Measurements from ENCODE around the gene WWTR1. TPM values are rescaled to one million over a fixed set of nuclear protein-coding genes. Genes with fewer than 3 reads are reported as not detected.

WWTR1 gene
- total and polyA plus RNA-seq, 2 experiments from 2014 or later = 25.1 to 26.2 TPM

DNA sequence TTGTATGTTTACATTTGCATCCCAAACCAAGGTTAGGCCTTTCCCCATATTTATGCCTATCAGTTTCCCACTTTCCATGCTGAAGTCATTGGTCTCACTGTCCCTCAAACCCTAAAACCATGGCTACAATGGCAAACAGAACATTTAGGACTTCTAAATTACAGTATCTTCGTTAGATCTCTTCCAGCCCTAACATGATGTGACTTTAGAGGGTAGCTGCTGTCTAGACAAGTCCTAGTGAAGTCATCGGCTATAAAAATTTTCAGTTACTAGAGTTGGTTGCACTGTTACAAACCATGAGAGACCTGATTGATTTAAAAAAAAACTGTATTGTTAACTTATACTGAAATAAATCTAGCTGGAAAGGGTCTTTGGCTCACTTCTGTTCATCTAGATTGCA, 128.7 kb downstream of the WWTR1 start:
- ATAC-seq = no peak
- TF ChIP-seq, protein P1, sequence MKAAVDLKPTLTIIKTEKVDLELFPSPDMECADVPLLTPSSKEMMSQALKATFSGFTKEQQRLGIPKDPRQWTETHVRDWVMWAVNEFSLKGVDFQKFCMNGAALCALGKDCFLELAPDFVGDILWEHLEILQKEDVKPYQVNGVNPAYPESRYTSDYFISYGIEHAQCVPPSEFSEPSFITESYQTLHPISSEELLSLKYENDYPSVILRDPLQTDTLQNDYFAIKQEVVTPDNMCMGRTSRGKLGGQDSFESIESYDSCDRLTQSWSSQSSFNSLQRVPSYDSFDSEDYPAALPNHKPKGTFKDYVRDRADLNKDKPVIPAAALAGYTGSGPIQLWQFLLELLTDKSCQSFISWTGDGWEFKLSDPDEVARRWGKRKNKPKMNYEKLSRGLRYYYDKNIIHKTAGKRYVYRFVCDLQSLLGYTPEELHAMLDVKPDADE (IDR thresholded peaks at IDR 0.05) = no peak
- TF ChIP-seq ZNF331 (CRISPR knock-in tag; IDR thresholded peaks at IDR 0.05; ENCODE audit: low read depth) = no peak
- no peaks in the 10 kb centered on the region for H3F3A ChIP-seq (replicated peaks; ENCODE audit: low read depth)
- Mint-ChIP-seq H3K4me3 (no peak overlapping the region), H3K9me3 (no peaks in the 10 kb centered on the region), H3K27ac (no peak overlapping the region), H3K4me1 (peaks cover 14% of the 10 kb centered on the region; the same call in 2 of the 3 replicates), H3K27me3 (ENCODE audit: insufficient read depth, low read depth, poor library complexity) (peaks cover 3% of the 10 kb centered on the region), H3K36me3 (ENCODE audit: low read depth) (peaks cover 8% of the 10 kb centered on the region; the same call in 1 of the 3 replicates)
- no peak for DNase-seq (ENCODE audit: low spot score)
- peaks cover 22% of the 10 kb centered on the region for H3K79me2 ChIP-seq (replicated peaks; ENCODE audit: insufficient read depth)
- no peaks in the 10 kb centered on the region for H3K27me3 ChIP-seq (ENCODE audit: insufficient read depth)
- peaks cover 6% of the 10 kb centered on the region; the same call in 1 of the 2 replicates for H3K36me3 ChIP-seq (ENCODE audit: insufficient read depth)
- no peak overlapping the region for H3K4me2 ChIP-seq
- H2AFZ ChIP-seq = no peak overlapping the region
- no peaks in the 10 kb centered on the region for H4K20me1 ChIP-seq (replicated peaks; ENCODE audit: insufficient read depth)
- H3K9me2 ChIP-seq (ENCODE audit: insufficient read depth) = no peaks in the 10 kb centered on the region
- no peak overlapping the region for H3K4me3 ChIP-seq
- peak overlapping the region; percentile 53; the same call in 1 of the 2 replicates for H3K27ac ChIP-seq (ENCODE audit: low read depth)
- H3K4me1 ChIP-seq (ENCODE audit: insufficient read depth) = peaks cover 19% of the 10 kb centered on the region; the same call in 1 of the 2 replicates

DNA sequence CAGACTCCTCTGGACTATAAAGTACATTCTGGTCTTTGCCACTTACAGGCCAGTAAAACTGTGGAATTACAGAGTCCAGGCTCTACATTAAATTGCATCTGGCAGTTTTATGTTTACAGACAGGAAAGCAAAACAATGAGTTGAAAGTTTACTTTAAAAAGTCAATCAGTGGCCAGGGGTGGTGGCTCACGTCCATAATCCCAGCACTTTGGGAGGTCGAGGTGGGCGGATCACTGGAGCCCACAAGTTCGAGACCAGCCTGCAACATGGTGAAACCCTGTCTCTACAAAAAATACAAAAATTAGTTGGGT, 129.5 kb downstream of the WWTR1 start:
- Mint-ChIP-seq H3K27me3 (ENCODE audit: insufficient read depth, low read depth, poor library complexity) (peaks cover 3% of the 10 kb centered on the region), H3K36me3 (ENCODE audit: low read depth) (peaks cover 16% of the 10 kb centered on the region; the same call in 1 of the 3 replicates), H3K27ac (peak overlapping the region; percentile 11; the same call in 1 of the 2 replicates), H3K4me1 (peaks cover 14% of the 10 kb centered on the region; the same call in 2 of the 3 replicates), H3K9me3 (no peaks in the 10 kb centered on the region), H3K4me3 (no peak overlapping the region)
- Histone ChIP-seq H3F3A (replicated peaks; ENCODE audit: low read depth) (no peaks in the 10 kb centered on the region), H3K36me3 (ENCODE audit: insufficient read depth) (peaks cover 6% of the 10 kb centered on the region; the same call in 1 of the 2 replicates), H3K4me2 (no peak overlapping the region), H3K4me3 (no peak overlapping the region), H4K20me1 (replicated peaks; ENCODE audit: insufficient read depth) (no peaks in the 10 kb centered on the region), H3K9me2 (ENCODE audit: insufficient read depth) (no peaks in the 10 kb centered on the region), H3K79me2 (replicated peaks; ENCODE audit: insufficient read depth) (peaks cover 22% of the 10 kb centered on the region), H2AFZ (no peak overlapping the region), H3K4me1 (ENCODE audit: insufficient read depth) (peaks cover 19% of the 10 kb centered on the region; the same call in 1 of the 2 replicates), H3K27me3 (ENCODE audit: insufficient read depth) (no peaks in the 10 kb centered on the region), H3K27ac (ENCODE audit: low read depth) (0 out of 2 replicates have a peak overlapping the region, but pooled peaks have one; percentile 11)
- ATAC-seq = no peak
- no peak for DNase-seq (ENCODE audit: low spot score)
- no peak for TF ChIP-seq NANOG (IDR thresholded peaks at IDR 0.05; ENCODE audit: borderline replicate concordance)
- TF ChIP-seq, protein P2, sequence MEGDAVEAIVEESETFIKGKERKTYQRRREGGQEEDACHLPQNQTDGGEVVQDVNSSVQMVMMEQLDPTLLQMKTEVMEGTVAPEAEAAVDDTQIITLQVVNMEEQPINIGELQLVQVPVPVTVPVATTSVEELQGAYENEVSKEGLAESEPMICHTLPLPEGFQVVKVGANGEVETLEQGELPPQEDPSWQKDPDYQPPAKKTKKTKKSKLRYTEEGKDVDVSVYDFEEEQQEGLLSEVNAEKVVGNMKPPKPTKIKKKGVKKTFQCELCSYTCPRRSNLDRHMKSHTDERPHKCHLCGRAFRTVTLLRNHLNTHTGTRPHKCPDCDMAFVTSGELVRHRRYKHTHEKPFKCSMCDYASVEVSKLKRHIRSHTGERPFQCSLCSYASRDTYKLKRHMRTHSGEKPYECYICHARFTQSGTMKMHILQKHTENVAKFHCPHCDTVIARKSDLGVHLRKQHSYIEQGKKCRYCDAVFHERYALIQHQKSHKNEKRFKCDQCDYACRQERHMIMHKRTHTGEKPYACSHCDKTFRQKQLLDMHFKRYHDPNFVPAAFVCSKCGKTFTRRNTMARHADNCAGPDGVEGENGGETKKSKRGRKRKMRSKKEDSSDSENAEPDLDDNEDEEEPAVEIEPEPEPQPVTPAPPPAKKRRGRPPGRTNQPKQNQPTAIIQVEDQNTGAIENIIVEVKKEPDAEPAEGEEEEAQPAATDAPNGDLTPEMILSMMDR (conservative IDR thresholded peaks at IDR 0.05; ENCODE audit: low read depth in 2 of 2) = no peak
- no peak for TF ChIP-seq STAT1 (IDR thresholded peaks at IDR 0.05; ENCODE audit: unreplicated experiment)
- TF ChIP-seq CREB1 (CRISPR knock-in tag; IDR thresholded peaks at IDR 0.05; ENCODE audit: low read depth) = no peak
- TF ChIP-seq, protein P3, sequence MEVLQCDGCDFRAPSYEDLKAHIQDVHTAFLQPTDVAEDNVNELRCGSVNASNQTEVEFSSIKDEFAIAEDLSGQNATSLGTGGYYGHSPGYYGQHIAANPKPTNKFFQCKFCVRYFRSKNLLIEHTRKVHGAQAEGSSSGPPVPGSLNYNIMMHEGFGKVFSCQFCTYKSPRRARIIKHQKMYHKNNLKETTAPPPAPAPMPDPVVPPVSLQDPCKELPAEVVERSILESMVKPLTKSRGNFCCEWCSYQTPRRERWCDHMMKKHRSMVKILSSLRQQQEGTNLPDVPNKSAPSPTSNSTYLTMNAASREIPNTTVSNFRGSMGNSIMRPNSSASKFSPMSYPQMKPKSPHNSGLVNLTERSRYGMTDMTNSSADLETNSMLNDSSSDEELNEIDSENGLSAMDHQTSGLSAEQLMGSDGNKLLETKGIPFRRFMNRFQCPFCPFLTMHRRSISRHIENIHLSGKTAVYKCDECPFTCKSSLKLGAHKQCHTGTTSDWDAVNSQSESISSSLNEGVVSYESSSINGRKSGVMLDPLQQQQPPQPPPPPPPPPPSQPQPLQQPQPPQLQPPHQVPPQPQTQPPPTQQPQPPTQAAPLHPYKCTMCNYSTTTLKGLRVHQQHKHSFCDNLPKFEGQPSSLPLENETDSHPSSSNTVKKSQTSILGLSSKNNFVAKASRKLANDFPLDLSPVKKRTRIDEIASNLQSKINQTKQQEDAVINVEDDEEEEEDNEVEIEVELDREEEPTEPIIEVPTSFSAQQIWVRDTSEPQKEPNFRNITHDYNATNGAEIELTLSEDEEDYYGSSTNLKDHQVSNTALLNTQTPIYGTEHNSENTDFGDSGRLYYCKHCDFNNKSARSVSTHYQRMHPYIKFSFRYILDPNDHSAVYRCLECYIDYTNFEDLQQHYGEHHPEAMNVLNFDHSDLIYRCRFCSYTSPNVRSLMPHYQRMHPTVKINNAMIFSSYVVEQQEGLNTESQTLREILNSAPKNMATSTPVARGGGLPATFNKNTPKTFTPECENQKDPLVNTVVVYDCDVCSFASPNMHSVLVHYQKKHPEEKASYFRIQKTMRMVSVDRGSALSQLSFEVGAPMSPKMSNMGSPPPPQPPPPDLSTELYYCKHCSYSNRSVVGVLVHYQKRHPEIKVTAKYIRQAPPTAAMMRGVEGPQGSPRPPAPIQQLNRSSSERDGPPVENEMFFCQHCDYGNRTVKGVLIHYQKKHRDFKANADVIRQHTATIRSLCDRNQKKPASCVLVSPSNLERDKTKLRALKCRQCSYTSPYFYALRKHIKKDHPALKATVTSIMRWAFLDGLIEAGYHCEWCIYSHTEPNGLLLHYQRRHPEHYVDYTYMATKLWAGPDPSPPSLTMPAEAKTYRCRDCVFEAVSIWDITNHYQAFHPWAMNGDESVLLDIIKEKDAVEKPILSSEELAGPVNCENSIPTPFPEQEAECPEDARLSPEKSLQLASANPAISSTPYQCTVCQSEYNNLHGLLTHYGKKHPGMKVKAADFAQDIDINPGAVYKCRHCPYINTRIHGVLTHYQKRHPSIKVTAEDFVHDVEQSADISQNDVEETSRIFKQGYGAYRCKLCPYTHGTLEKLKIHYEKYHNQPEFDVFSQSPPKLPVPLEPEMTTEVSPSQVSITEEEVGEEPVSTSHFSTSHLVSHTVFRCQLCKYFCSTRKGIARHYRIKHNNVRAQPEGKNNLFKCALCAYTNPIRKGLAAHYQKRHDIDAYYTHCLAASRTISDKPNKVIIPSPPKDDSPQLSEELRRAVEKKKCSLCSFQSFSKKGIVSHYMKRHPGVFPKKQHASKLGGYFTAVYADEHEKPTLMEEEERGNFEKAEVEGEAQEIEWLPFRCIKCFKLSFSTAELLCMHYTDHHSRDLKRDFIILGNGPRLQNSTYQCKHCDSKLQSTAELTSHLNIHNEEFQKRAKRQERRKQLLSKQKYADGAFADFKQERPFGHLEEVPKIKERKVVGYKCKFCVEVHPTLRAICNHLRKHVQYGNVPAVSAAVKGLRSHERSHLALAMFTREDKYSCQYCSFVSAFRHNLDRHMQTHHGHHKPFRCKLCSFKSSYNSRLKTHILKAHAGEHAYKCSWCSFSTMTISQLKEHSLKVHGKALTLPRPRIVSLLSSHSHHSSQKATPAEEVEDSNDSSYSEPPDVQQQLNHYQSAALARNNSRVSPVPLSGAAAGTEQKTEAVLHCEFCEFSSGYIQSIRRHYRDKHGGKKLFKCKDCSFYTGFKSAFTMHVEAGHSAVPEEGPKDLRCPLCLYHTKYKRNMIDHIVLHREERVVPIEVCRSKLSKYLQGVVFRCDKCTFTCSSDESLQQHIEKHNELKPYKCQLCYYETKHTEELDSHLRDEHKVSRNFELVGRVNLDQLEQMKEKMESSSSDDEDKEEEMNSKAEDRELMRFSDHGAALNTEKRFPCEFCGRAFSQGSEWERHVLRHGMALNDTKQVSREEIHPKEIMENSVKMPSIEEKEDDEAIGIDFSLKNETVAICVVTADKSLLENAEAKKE (CRISPR knock-in tag; IDR thresholded peaks at IDR 0.05) = no peak
- TF ChIP-seq POLR2AphosphoS5 (IDR thresholded peaks at IDR 0.05; ENCODE audit: low read depth) = no peak
- TF ChIP-seq EZH2phosphoT487 (IDR thresholded peaks at IDR 0.05; ENCODE audit: unreplicated experiment) = no peak
- TF ChIP-seq, protein P1 (IDR thresholded peaks at IDR 0.05) = no peak
- no peak for TF ChIP-seq ZNF114 (CRISPR knock-in tag; IDR thresholded peaks at IDR 0.05)

Measured in GM23338 (cell line).